ENCODE measurements around the gene ANKRD11. TPM values are rescaled to one million over a fixed set of nuclear protein-coding genes. Genes with fewer than 3 reads are reported as not detected.
"Not testable (repeated sequence)": the region's sequence is repeated elsewhere in the genome, so short reads cannot be mapped to it uniquely, and the experiment has no call there.

Gene ANKRD11
- polyA plus RNA-seq, 2 donors, result 37.1 to 73.5 TPM

- WGBS, 2 donors, result 44 to 50% methylated on average over 13 of the region's 13 CpGs
- H3K27ac ChIP-seq (ENCODE audit: low read depth in 2 of 2, low read length in 1 of 2), result no peak overlapping the region
- peaks cover 5 to 8% of the 10 kb centered on the region in 2 donors for H3K4me1 ChIP-seq (ENCODE audit: control insufficient read depth in 2 of 2, insufficient read depth in 2 of 2, low read length in 1 of 2)
- no peaks in the 10 kb centered on the region for H3K9me3 ChIP-seq (ENCODE audit: control insufficient read depth in 2 of 2, insufficient read depth in 1 of 2, low read depth in 1 of 2, low read length in 1 of 2)
- no peaks in the 10 kb centered on the region for H3K27me3 ChIP-seq (ENCODE audit: control insufficient read depth in 1 of 2, insufficient read depth in 2 of 2, low read length in 2 of 2)
- H3K4me3 ChIP-seq (ENCODE audit: low read depth in 1 of 2, low read length in 2 of 2), result peak overlapping the region in 1 of 2 donors; percentile 52
- no peaks in the 10 kb centered on the region for H3K36me3 ChIP-seq (ENCODE audit: control insufficient read depth in 2 of 2, insufficient read depth in 2 of 2, low read length in 1 of 2)
Measured at GRCh38 chr16:89246383-89246902, 243.9 kb downstream of the ANKRD11 start.

GRCh38 chr16:89244754-89245153 lies 245.6 kb downstream of the ANKRD11 start:
- no peak overlapping the region for H3K27ac ChIP-seq (ENCODE audit: low read depth in 2 of 2, low read length in 1 of 2)
- peaks cover 5 to 8% of the 10 kb centered on the region in 2 donors for H3K4me1 ChIP-seq (ENCODE audit: control insufficient read depth in 2 of 2, insufficient read depth in 2 of 2, low read length in 1 of 2)
- no peaks in the 10 kb centered on the region for H3K27me3 ChIP-seq (ENCODE audit: control insufficient read depth in 1 of 2, insufficient read depth in 2 of 2, low read length in 2 of 2)
- H3K36me3 ChIP-seq (ENCODE audit: control insufficient read depth in 2 of 2, insufficient read depth in 2 of 2, low read length in 1 of 2), result no peaks in the 10 kb centered on the region
- no peak overlapping the region for H3K4me3 ChIP-seq (ENCODE audit: low read depth in 1 of 2, low read length in 2 of 2)
- WGBS, 2 donors, result 66 to 67% methylated on average over 12 of the region's 12 CpGs
- no peaks in the 10 kb centered on the region for H3K9me3 ChIP-seq (ENCODE audit: control insufficient read depth in 2 of 2, insufficient read depth in 1 of 2, low read depth in 1 of 2, low read length in 1 of 2)

- not testable (repeated sequence) for H3K36me3 ChIP-seq (ENCODE audit: control insufficient read depth in 2 of 2, insufficient read depth in 2 of 2, low read length in 1 of 2); H3K4me3 ChIP-seq (ENCODE audit: low read depth in 1 of 2, low read length in 2 of 2); H3K27me3 ChIP-seq (ENCODE audit: control insufficient read depth in 1 of 2, insufficient read depth in 2 of 2, low read length in 2 of 2); H3K9me3 ChIP-seq (ENCODE audit: control insufficient read depth in 2 of 2, insufficient read depth in 1 of 2, low read depth in 1 of 2, low read length in 1 of 2); H3K4me1 ChIP-seq (ENCODE audit: control insufficient read depth in 2 of 2, insufficient read depth in 2 of 2, low read length in 1 of 2); H3K27ac ChIP-seq (ENCODE audit: low read depth in 2 of 2, low read length in 1 of 2)
- 65 to 72% methylated on average over 13 of the region's 13 CpGs for WGBS, 2 donors
Measured at GRCh38 chr16:89244264-89244663, 246.1 kb downstream of the ANKRD11 start.

- WGBS, 2 donors, result 69 to 80% methylated on average over 5 of the region's 5 CpGs
- Histone ChIP-seq H3K36me3 (ENCODE audit: control insufficient read depth in 2 of 2, insufficient read depth in 2 of 2, low read length in 1 of 2) (no peaks in the 10 kb centered on the region), H3K27ac (ENCODE audit: low read depth in 2 of 2, low read length in 1 of 2) (no peak overlapping the region), H3K4me1 (ENCODE audit: control insufficient read depth in 2 of 2, insufficient read depth in 2 of 2, low read length in 1 of 2) (peaks cover 5 to 8% of the 10 kb centered on the region in 2 donors), H3K4me3 (ENCODE audit: low read depth in 1 of 2, low read length in 2 of 2) (no peak overlapping the region), H3K9me3 (ENCODE audit: control insufficient read depth in 2 of 2, insufficient read depth in 1 of 2, low read depth in 1 of 2, low read length in 1 of 2) (no peaks in the 10 kb centered on the region), H3K27me3 (ENCODE audit: control insufficient read depth in 1 of 2, insufficient read depth in 2 of 2, low read length in 2 of 2) (no peaks in the 10 kb centered on the region)
Measured at GRCh38 chr16:89243664-89244063, 246.7 kb downstream of the ANKRD11 start.

- H3K27me3 ChIP-seq (ENCODE audit: control insufficient read depth in 1 of 2, insufficient read depth in 2 of 2, low read length in 2 of 2), result no peaks in the 10 kb centered on the region
- no peaks in the 10 kb centered on the region for H3K9me3 ChIP-seq (ENCODE audit: control insufficient read depth in 2 of 2, insufficient read depth in 1 of 2, low read depth in 1 of 2, low read length in 1 of 2)
- WGBS, 2 donors, result 40 to 46% methylated on average over 12 of the region's 12 CpGs
- no peak overlapping the region for H3K27ac ChIP-seq (ENCODE audit: low read depth in 2 of 2, low read length in 1 of 2)
- peaks cover 5% of the 10 kb centered on the region in 2 donors for H3K4me1 ChIP-seq (ENCODE audit: control insufficient read depth in 2 of 2, insufficient read depth in 2 of 2, low read length in 1 of 2)
- H3K36me3 ChIP-seq (ENCODE audit: control insufficient read depth in 2 of 2, insufficient read depth in 2 of 2, low read length in 1 of 2), result no peaks in the 10 kb centered on the region
- H3K4me3 ChIP-seq (ENCODE audit: low read depth in 1 of 2, low read length in 2 of 2), result no peak overlapping the region
Measured at GRCh38 chr16:89242795-89243200, 247.6 kb downstream of the ANKRD11 start.

- Histone ChIP-seq H3K27me3 (ENCODE audit: control insufficient read depth in 1 of 2, insufficient read depth in 2 of 2, low read length in 2 of 2) (no peaks in the 10 kb centered on the region), H3K4me1 (ENCODE audit: control insufficient read depth in 2 of 2, insufficient read depth in 2 of 2, low read length in 1 of 2) (no peaks in the 10 kb centered on the region)
- WGBS, 2 donors, result 6% methylated on average over 35 to 38 of the region's 39 CpGs
Measured at GRCh38 chr16:89241187-89242007, 249.0 kb downstream of the ANKRD11 start.

GRCh38 chr16:89237733-89238132 lies 252.6 kb downstream of the ANKRD11 start:
- WGBS, 2 donors, result 86 to 93% methylated on average over 3 of the region's 3 CpGs
- Histone ChIP-seq H3K9me3 (ENCODE audit: control insufficient read depth in 2 of 2, insufficient read depth in 1 of 2, low read depth in 1 of 2, low read length in 1 of 2) (peaks cover 0 to 3% of the 10 kb centered on the region in 2 donors), H3K36me3 (ENCODE audit: control insufficient read depth in 2 of 2, insufficient read depth in 2 of 2, low read length in 1 of 2) (peaks cover 5 to 9% of the 10 kb centered on the region in 2 donors), H3K27ac (ENCODE audit: low read depth in 2 of 2, low read length in 1 of 2) (no peak overlapping the region), H3K4me3 (ENCODE audit: low read depth in 1 of 2, low read length in 2 of 2) (no peak overlapping the region), H3K27me3 (ENCODE audit: control insufficient read depth in 1 of 2, insufficient read depth in 2 of 2, low read length in 2 of 2) (no peaks in the 10 kb centered on the region), H3K4me1 (ENCODE audit: control insufficient read depth in 2 of 2, insufficient read depth in 2 of 2, low read length in 1 of 2) (no peaks in the 10 kb centered on the region)

More at GRCh38 chr16:89241187-89242007, 249.0 kb downstream of the ANKRD11 start:
- H3K4me3 ChIP-seq (ENCODE audit: low read depth in 1 of 2, low read length in 2 of 2), result peak overlapping the region; percentile 82
- H3K36me3 ChIP-seq (ENCODE audit: control insufficient read depth in 2 of 2, insufficient read depth in 2 of 2, low read length in 1 of 2), result no peaks in the 10 kb centered on the region
- H3K9me3 ChIP-seq (ENCODE audit: control insufficient read depth in 2 of 2, insufficient read depth in 1 of 2, low read depth in 1 of 2, low read length in 1 of 2), result no peaks in the 10 kb centered on the region
- H3K27ac ChIP-seq (ENCODE audit: low read depth in 2 of 2, low read length in 1 of 2), result peak overlapping the region; percentile 95 to 100

- no peaks in the 10 kb centered on the region for H3K4me1 ChIP-seq (ENCODE audit: control insufficient read depth in 2 of 2, insufficient read depth in 2 of 2, low read length in 1 of 2)
- no peak overlapping the region for H3K27ac ChIP-seq (ENCODE audit: low read depth in 2 of 2, low read length in 1 of 2)
- H3K27me3 ChIP-seq (ENCODE audit: control insufficient read depth in 1 of 2, insufficient read depth in 2 of 2, low read length in 2 of 2), result no peaks in the 10 kb centered on the region
- H3K9me3 ChIP-seq (ENCODE audit: control insufficient read depth in 2 of 2, insufficient read depth in 1 of 2, low read depth in 1 of 2, low read length in 1 of 2), result peaks cover 0 to 9% of the 10 kb centered on the region in 2 donors
- no peak overlapping the region for H3K4me3 ChIP-seq (ENCODE audit: low read depth in 1 of 2, low read length in 2 of 2)
- 95% methylated on average over 16 of the region's 16 CpGs for WGBS, 2 donors
- peaks cover 7 to 28% of the 10 kb centered on the region in 2 donors for H3K36me3 ChIP-seq (ENCODE audit: control insufficient read depth in 2 of 2, insufficient read depth in 2 of 2, low read length in 1 of 2)
Measured at GRCh38 chr16:89233678-89234490, 256.5 kb downstream of the ANKRD11 start.

- Histone ChIP-seq H3K4me3 (ENCODE audit: low read depth in 1 of 2, low read length in 2 of 2) (no peak overlapping the region), H3K27me3 (ENCODE audit: control insufficient read depth in 1 of 2, insufficient read depth in 2 of 2, low read length in 2 of 2) (no peaks in the 10 kb centered on the region), H3K36me3 (ENCODE audit: control insufficient read depth in 2 of 2, insufficient read depth in 2 of 2, low read length in 1 of 2) (peaks cover 14 to 37% of the 10 kb centered on the region in 2 donors), H3K4me1 (ENCODE audit: control insufficient read depth in 2 of 2, insufficient read depth in 2 of 2, low read length in 1 of 2) (no peaks in the 10 kb centered on the region), H3K27ac (ENCODE audit: low read depth in 2 of 2, low read length in 1 of 2) (no peak overlapping the region), H3K9me3 (ENCODE audit: control insufficient read depth in 2 of 2, insufficient read depth in 1 of 2, low read depth in 1 of 2, low read length in 1 of 2) (peaks cover 0 to 14% of the 10 kb centered on the region in 2 donors)
- 77 to 94% methylated on average over 2 of the region's 2 CpGs for WGBS, 2 donors
Measured at GRCh38 chr16:89232107-89232506, 258.3 kb downstream of the ANKRD11 start.

Measured in esophagus (tissue), 2 donors.